GM15510 (cell line): ENCODE measurements around the gene PKD2.

Experiments
- POLR2A ChIP-seq: IDR thresholded peaks from 3 replicates; pipeline ENCODE4 v1.6.1; 2011; ENCODE audit warnings: borderline replicate concordance; ENCODE audit not compliant: insufficient read length; ENCODE audit errors: extremely low read depth

Gene PKD2

DNA sequence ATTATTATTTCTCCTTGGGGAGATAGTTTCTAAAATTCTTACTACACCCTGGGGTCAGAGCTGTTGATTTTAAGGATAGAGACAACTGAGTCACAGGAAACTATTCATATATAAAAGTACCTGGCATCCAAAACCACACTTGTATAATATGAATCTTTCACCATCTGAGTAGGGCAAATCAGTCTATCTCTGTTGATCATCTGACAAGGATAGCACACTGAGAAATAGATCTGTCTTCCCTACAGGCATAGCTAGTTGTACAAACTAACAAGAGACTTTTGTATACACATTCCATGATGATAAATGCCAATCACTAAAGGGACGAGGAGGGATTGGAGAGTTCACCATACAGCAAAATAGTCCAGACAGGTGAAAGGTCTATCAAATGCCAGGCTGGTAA, 30.0 kb downstream of the PKD2 start:
- no peak for TF ChIP-seq POLR2A

DNA sequence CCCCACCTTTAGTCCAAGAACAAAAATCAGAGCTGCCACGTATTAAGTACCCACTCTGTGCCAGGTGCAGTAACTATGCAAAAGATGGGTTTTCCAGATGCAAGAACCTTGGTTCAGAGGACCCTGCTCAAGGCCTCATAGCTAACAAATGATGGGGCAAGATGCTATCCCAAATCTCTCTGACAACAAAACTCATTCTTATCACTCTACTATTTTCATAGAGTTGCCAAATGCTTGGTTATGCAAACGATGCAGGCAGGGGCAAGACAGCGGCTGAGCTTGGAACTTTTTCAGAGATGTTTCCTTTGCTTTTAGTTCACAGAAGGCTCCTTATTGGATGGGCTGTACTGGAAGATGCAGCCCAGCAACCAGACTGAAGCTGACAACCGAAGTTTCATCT, 30.5 kb downstream of the PKD2 start:
- TF ChIP-seq POLR2A = no peak

DNA sequence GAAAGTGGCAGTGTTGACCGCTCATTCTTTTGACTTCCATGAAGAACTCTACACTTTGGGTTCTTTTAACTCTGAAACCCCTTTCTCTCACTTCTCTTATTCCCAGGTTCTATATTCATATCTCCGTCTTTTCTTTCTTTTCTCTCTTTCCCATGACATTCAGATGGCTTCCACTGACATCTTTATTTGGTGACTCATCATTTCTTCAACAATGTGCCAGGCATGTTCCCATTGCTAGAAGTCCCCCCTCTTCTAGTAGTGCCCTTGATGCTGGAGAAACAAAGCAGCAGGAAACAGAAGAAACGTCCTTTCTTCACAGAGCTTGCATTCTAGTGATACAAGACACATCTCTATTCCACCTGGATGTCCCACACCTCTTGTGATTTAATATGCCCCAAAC, 33.3 kb downstream of the PKD2 start:
- TF ChIP-seq POLR2A = no peak

DNA sequence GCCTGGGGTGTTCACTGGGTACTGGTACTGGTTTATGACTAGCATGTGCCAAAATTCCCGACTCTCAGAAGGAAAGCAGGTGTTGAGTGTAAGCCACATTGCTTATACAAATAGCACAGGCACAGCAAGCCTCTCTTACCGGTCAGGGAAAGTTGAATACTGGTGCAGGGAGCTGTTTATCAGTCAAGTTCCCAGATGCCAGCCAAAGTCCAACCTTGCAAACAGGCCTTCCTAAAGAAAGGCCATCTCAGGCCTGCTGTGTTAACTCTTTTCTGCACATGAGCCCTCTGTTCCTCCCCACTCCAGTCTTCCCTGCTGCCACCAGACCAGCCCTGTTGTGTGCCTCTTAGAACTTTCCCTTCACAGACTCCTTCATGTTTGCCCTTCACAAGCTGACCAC, 34.2 kb downstream of the PKD2 start:
- TF ChIP-seq POLR2A = no peak

DNA sequence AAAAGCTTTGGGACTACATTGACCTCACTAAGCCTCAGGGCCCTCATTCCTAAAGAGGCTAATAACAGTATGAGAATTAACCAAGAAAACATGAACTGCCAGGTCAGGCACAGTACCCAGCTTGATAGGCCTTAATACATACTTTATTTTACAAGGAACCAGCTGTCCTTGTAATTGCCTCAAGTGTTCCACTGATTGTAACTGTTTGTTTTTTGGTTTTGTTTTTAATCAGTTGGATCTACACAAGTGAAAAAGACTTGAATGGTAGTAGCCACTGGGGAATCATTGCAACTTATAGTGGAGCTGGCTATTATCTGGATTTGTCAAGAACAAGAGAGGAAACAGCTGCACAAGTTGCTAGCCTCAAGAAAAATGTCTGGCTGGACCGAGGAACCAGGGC, 35.6 kb downstream of the PKD2 start:
- TF ChIP-seq POLR2A = no peak

DNA sequence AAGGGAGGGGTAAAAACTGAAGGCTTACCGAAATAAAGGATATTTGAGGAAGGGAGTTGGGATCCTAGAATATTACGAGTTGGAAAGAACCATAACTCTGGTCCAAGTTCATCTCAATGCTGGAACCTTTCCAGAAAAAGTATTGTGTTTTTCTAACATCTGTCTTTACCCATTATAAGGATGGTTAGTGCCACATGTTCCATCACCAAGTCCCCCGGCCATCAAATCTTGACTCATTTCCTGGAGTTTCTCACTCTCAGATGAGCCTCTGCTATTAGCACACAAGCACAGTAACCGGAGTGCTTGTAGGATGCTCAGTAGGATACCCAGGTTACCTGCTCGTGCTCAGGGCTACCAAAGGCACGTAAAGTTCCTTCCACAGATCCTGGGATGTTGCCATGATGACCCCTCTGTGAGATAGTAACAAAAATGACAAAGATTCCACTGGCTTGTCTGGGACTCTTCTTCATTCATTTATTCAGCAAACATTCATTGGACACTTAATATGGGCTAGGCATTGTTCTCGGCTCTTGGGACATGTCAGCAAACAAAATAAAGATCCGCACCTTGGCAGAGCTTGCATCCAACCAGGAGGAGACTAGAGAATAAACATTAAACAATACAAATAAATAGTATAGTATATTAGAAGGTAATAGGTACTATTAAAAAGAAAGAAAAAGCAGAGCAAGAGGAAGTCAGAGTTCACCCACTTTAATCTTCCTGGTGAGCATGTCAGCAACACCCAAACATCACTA, 36.3 kb downstream of the PKD2 start:
- TF ChIP-seq POLR2A = no peak

DNA sequence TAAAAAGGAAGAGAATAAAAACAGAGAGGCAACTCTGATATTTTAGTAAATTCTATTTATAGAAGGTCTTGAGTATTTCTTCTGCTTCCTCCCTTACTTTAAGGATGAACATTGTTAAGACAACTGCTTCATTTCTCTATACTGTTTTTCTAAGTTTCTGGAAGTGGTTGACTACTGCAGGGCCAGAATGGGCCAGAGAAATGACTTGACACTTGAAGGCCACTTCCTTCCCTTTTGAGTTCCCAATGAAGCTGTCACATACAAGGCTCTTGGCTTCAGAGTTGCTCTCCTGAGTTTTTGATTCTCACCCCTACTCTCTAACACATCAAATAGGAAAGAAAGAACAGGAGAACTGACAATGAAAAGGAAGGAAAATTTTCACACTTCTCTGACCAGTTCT, 37.6 kb downstream of the PKD2 start:
- TF ChIP-seq POLR2A = no peak

DNA sequence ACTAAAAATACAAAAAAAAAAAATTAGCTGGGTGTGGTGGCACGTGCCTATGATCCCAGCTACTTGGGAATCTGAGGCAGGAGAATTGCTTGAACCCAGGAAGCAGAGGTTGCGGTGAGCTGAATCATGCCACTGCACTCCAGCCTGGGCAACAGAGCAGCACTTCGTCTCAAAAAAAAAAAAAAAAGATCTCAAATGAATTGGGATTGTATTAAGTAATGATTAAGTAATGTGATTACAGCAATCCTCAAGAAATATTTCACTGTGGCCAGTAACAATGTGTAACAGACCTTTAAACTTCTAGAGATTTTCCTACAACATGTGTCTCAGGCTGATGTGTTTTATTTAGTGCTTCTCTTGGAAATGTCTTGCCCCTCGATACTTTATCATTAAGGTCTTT, 46.8 kb downstream of the PKD2 start:
- TF ChIP-seq POLR2A = no peak

DNA sequence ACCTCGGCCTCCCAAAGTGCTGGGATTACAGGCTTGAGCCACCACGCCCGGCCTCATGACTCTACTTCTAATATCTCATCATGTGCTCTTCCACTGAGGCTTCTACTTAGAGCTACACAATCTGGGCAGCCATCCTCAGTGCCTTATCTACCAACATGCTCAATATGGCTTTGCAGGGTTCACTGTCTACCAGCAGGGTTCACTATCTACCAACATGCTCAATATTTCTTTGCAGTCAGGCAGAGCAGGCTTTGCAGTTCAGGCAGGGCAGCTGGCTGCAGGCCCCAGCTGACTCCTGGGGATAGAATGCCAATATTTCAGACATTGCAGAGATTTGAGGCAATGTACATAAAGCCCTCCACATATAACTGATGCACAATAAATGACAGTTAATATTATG, 47.5 kb downstream of the PKD2 start:
- no peak for TF ChIP-seq POLR2A

DNA sequence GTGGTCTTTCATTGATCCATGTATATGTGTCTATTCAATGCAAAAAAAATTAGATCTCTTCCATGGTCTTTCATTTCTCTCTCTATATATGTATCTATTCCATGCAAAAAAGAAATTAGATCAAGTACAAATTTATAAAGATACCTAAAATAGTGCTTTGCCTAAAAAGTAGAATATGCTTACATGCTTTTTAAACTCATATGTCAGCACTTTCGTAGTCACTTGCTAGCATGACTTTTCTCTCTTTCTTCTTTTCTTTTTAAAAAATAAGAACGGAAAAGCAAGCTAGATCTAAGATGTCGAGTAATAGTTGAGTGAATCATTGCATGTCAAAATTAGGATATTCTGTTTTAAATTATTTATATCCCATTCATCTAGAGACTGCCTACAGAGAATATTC, 50.9 kb downstream of the PKD2 start:
- TF ChIP-seq POLR2A = no peak

DNA sequence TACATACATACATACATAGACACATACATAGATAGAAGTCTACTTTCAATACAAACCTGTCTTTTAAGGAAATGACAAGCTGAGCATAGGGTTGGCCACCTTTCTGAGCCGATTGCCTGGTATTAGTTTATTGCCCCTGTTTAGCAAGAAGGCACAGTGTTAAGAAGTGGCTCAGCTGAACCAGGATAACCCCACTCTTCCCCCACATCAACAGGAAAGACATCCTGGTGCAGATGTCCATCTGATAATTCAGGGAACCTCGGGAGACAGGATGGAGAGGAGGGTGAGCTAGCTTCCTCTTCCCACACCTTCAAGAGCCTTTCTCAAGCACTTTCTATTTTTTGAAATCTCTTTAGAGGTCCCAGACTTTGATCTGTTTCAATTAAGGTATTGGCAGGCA, 52.3 kb downstream of the PKD2 start:
- TF ChIP-seq POLR2A = no peak

DNA sequence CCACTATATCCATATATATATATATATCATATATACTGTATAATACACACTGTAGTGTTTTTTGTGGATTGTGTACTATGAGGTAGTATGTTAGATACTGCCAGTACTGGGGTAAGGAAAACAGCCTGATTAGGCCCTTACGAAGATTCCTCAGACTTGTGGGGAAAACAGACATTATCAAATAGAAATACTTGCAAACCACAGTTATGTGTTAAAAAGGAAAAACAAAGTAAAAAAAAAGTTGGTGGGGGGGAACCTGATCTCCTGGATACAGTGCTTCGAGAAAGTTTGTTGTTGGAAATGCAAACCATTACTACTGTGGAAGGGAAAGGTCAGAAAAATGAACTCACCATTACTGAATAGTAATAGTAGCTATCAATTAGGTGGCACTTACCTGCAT, 53.0 kb downstream of the PKD2 start:
- no peak for TF ChIP-seq POLR2A

DNA sequence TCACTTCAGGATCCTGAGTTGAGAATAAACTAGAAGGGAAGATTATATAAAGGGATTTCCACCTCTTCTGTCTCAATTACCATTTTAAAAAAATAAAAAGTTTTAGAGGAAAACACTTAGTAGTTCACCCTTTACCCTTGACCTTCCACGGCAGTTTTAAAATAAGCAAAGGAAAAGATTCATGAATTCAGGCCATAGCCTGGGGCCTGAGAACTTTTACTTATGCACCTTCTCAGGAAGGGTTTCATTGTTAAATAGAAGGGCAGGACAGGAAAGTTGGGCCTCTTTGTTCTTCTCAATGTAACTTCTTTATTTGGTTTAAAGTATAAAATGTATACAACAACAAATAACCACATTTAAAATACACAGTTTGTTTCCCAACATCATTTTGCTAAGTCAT, 54.9 kb downstream of the PKD2 start:
- TF ChIP-seq POLR2A = no peak

DNA sequence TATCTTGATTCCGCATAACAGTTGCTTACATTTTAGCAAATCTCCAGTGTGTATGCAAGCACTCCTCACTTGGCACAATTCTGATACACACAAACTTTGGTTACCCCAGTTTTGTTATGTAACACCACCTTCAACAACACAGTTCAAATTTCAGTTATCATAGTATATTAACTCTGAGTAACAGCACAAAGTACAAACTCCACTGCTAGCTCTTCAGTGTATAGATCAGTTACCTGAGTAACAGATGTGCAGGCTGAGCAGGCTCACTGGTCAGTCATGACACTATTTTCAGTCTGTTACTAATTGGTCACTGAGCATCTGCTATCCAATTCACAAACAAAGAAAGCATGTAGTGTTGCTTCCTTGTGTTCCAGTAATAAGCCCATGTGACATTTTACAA, 55.4 kb downstream of the PKD2 start:
- TF ChIP-seq POLR2A = no peak

DNA sequence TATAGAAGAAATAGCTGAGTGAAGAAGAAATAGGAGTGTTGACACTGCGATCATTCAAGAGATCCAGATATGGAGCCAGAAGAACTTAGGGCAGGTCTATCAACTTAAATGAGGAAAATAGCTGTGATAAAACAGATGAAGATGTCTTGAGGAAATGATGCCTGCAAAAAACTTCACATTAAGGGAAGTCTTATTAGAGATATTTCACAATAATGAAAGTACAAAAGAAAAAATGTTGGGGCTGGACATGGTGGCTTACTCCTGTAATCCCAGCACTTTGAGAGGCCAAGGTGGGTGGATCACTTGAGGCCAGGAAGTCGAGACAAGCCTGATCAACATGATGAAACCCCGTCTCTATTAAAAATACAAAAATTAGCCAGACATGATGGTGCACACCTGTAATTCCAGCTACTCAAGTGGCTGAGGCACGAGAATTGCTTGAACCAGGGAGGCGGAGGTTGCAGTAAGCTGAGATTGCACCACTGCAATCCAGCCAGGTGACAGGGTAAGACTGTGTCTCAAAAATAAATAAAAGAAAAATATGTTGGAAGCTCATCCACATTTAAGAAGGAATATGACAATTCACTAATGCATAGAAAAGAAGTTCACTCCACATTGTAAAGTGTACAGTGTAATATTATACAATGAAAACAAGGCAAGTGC, 56.3 kb downstream of the PKD2 start:
- TF ChIP-seq POLR2A = no peak

DNA sequence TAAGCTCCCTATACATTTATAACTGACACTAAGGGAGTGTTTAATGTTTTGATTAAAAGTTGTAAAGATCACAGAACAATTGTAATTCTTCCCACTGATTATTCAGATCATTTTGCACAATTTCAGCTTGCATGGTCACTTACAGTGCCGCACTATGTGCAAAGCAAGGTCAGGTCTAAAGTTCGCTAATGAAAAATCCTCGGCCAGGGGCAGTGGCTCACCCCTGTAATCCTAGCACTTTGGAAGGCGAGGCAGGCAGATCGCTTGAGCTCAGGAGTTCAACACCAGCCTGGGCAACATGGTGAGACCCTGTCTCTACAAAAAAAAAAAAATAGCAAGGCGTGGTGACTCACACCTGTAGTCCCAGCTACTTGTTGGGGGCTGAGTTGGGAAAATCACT, 57.0 kb downstream of the PKD2 start:
- no peak for TF ChIP-seq POLR2A
